ENCODE measurements around the gene MYRFL. TPM values are rescaled to one million over a fixed set of nuclear protein-coding genes. Genes with fewer than 3 reads are reported as not detected.
A peak's percentile ranks its signal among the peaks of the same experiment; 100 is the strongest.
"Not testable (repeated sequence)": the region's sequence is repeated elsewhere in the genome, so short reads cannot be mapped to it uniquely, and the experiment has no call there.

MYRFL gene
- total RNA-seq, 1 donor from 2014 or later: 0.43 TPM

- no peak for DNase-seq (ENCODE audit: extremely low spot score, unreplicated experiment)
- Mint-ChIP-seq H3K27me3 (no peaks in the 10 kb centered on the region), H3K27ac (no peak overlapping the region), H3K9me3 (no peaks in the 10 kb centered on the region), H3K4me1 (ENCODE audit: unreplicated experiment) (peaks cover 7% of the 10 kb centered on the region), H3K36me3 (no peaks in the 10 kb centered on the region), H3K4me3 (no peak overlapping the region)
- TF ChIP-seq CTCF (conservative IDR thresholded peaks at IDR 0.05): no peak
These were observed 168.4 kb downstream of the MYRFL start for GRCh38 chr12:69993433-69993832.

GRCh38 chr12:69994086-69994485 is 169.1 kb downstream of the MYRFL start:
- not testable (repeated sequence) for H3K36me3 Mint-ChIP-seq; H3K27me3 Mint-ChIP-seq; H3K9me3 Mint-ChIP-seq; H3K4me1 Mint-ChIP-seq (ENCODE audit: unreplicated experiment); H3K4me3 Mint-ChIP-seq; DNase-seq (ENCODE audit: extremely low spot score, unreplicated experiment)
- H3K27ac Mint-ChIP-seq: peak overlapping the region; percentile 21

- Mint-ChIP-seq H3K27me3 (no peaks in the 10 kb centered on the region), H3K27ac (no peak overlapping the region), H3K9me3 (no peaks in the 10 kb centered on the region), H3K4me3 (no peak overlapping the region), H3K36me3 (no peaks in the 10 kb centered on the region), H3K4me1 (ENCODE audit: unreplicated experiment) (peaks cover 7% of the 10 kb centered on the region)
- no peak for DNase-seq (ENCODE audit: extremely low spot score, unreplicated experiment)
- TF ChIP-seq CTCF (conservative IDR thresholded peaks at IDR 0.05): no peak
These were observed 169.7 kb downstream of the MYRFL start for GRCh38 chr12:69994724-69995173.

GRCh38 chr12:69996241-69996640 is 171.2 kb downstream of the MYRFL start:
- Mint-ChIP-seq H3K27me3 (no peaks in the 10 kb centered on the region), H3K27ac (no peak overlapping the region), H3K9me3 (no peaks in the 10 kb centered on the region), H3K36me3 (no peaks in the 10 kb centered on the region), H3K4me3 (no peak overlapping the region), H3K4me1 (ENCODE audit: unreplicated experiment) (peaks cover 7% of the 10 kb centered on the region)
- no peak for DNase-seq (ENCODE audit: extremely low spot score, unreplicated experiment)
- no peak for TF ChIP-seq CTCF (conservative IDR thresholded peaks at IDR 0.05)

GRCh38 chr12:69996722-69997121 is 171.7 kb downstream of the MYRFL start:
- TF ChIP-seq CTCF (conservative IDR thresholded peaks at IDR 0.05): no peak
- Mint-ChIP-seq H3K4me3 (no peak overlapping the region), H3K27me3 (no peaks in the 10 kb centered on the region), H3K27ac (no peak overlapping the region), H3K36me3 (no peaks in the 10 kb centered on the region), H3K4me1 (ENCODE audit: unreplicated experiment) (peaks cover 4% of the 10 kb centered on the region), H3K9me3 (no peaks in the 10 kb centered on the region)
- no peak for DNase-seq (ENCODE audit: extremely low spot score, unreplicated experiment)

- Mint-ChIP-seq H3K27me3 (no peaks in the 10 kb centered on the region), H3K27ac (no peak overlapping the region), H3K4me1 (ENCODE audit: unreplicated experiment) (peaks cover 12% of the 10 kb centered on the region), H3K36me3 (no peaks in the 10 kb centered on the region), H3K9me3 (no peaks in the 10 kb centered on the region), H3K4me3 (no peak overlapping the region)
- TF ChIP-seq CTCF (conservative IDR thresholded peaks at IDR 0.05): no peak
- DNase-seq (ENCODE audit: extremely low spot score, unreplicated experiment): no peak
These were observed 173.0 kb downstream of the MYRFL start for GRCh38 chr12:69998011-69998410.

All from type B pancreatic cell (in vitro differentiated cells).